K562 (cell line): Measurements from ENCODE around the gene MESP1. TPM values are rescaled to one million over a fixed set of nuclear protein-coding genes. Genes with fewer than 3 reads are reported as not detected.

Experiments
- DNMT1 ChIP-seq: fragments of 450-650 bp; IDR thresholded peaks from 2 replicates; pipeline ENCODE4 v1.6.1; 2016; ENCODE audit warnings: antibody characterized with exemption, mild to moderate bottlenecking
- ELF1 ChIP-seq: fragments of 200-800 bp; sonication (Bioruptor generic); IDR thresholded peaks from 2 replicates; pipeline ENCODE4 v1.6.1; 2016; ENCODE audit warnings: missing genetic modification characterization, missing compliant biosample characterization
- ELK3 ChIP-seq: fragments of 450-650 bp; formaldehyde crosslinking; IDR thresholded peaks from 2 replicates; pipeline ENCODE4 v1.4.0; 2020; ENCODE audit warnings: mild to moderate bottlenecking
- GMEB1 ChIP-seq: fragments of 250-450 bp; sonication (Bioruptor Pico); IDR thresholded peaks from 2 replicates; pipeline ENCODE4 v1.4.0; 2020; ENCODE audit warnings: mild to moderate bottlenecking
- NCOA2 ChIP-seq, 2 experiments: fragments of 450-650 bp; IDR thresholded peaks; 2 replicates each; pipeline ENCODE4 v1.6.1; 2018; ENCODE audit warnings: mild to moderate bottlenecking in 2 of 2, moderate library complexity in 1 of 2; ENCODE audit not compliant: partially characterized antibody in 2 of 2
- PHF21A ChIP-seq: fragments of 450-650 bp; IDR thresholded peaks from 2 replicates; pipeline ENCODE4 v1.6.1; 2017; ENCODE audit warnings: low read depth, borderline replicate concordance
- TAF15 ChIP-seq: fragments of 200-400 bp; formaldehyde crosslinking; IDR thresholded peaks from 2 replicates; pipeline ENCODE4 v1.6.1; 2017; ENCODE audit warnings: mild to moderate bottlenecking, low read depth, low read length, moderate library complexity
- TEAD1 ChIP-seq, 2 experiments: fragments of 450-650 bp in 1 of 2; sonication (generic) in 1 of 2; formaldehyde crosslinking; IDR thresholded peaks; 2 replicates each; pipeline versions ENCODE4 v1.4.0 to v1.8.0; 2020 to 2022; ENCODE audit warnings: mild to moderate bottlenecking in 2 of 2, missing genetic modification reagents in 1 of 2
- USF1 ChIP-seq: sonication (generic); formaldehyde crosslinking; IDR thresholded peaks from 2 replicates; pipeline ENCODE4 v1.9.0; 2022; ENCODE audit warnings: mild to moderate bottlenecking, missing genetic modification reagents
- ZBTB9 ChIP-seq: fragments of 450-650 bp; formaldehyde crosslinking; IDR thresholded peaks from 2 replicates; pipeline ENCODE4 v1.4.0; 2020; ENCODE audit warnings: mild to moderate bottlenecking, moderate library complexity
- ZNF133 ChIP-seq: fragments of 250-450 bp; sonication (Bioruptor Pico); IDR thresholded peaks from 2 replicates; pipeline ENCODE4 v1.4.0; 2020; ENCODE audit warnings: mild to moderate bottlenecking
- ZNF699 ChIP-seq: fragments of 250-450 bp; sonication (Bioruptor Pico); IDR thresholded peaks from 2 replicates; pipeline ENCODE4 v1.8.0; 2021; ENCODE audit warnings: mild to moderate bottlenecking, moderate library complexity; ENCODE audit not compliant: insufficient replicate concordance
- ZNF77 ChIP-seq: fragments of 250-450 bp; sonication (Bioruptor Pico); IDR thresholded peaks from 2 replicates; pipeline ENCODE4 v1.5.0; 2020
- polyA plus RNA-seq, 8 experiments: library from polyadenylated mRNA; depleted of rRNA in 4 of 8; stranded (reverse) in 5 of 8; unstranded in 3 of 8; fragments of >200 nt; fragmentation: Nextera tagmentation in 2 of 8; fragmentation: Illumina TruSeq in 1 of 8; extraction: Ambion mirVana in 2 of 8; extraction: Trizol in 1 of 8; gene quantifications; 2 replicates each; pipeline versions ENCODE4 v1.2.1 to v1.2.3, GENCODE V29; 2011 to 2014; ENCODE audit warnings: inconsistent platforms in 1 of 8, missing spikeins in 1 of 8
- total RNA-seq, 7 experiments: library from RNA; depleted of rRNA in 6 of 7; stranded (reverse); fragments of >200 nt in 6 of 7; fragmentation: Illumina TruSeq in 2 of 7; extraction: Trizol in 2 of 7; gene quantifications; 2 replicates each; pipeline versions ENCODE4 v1.2.1 to v1.2.3, GENCODE V29; 2011 to 2021; ENCODE audit warnings: low replicate concordance in 1 of 7
- TF ChIP-seq, protein P1 (sequence below): fragments of 450-650 bp; formaldehyde crosslinking; IDR thresholded peaks from 2 replicates; pipeline ENCODE4 v1.4.0; 2020; ENCODE audit warnings: mild to moderate bottlenecking, moderate library complexity
- TF ChIP-seq, protein P2 (sequence below): fragments of 250-450 bp; sonication (Bioruptor Pico); IDR thresholded peaks from 2 replicates; pipeline ENCODE4 v1.5.0; 2021; ENCODE audit warnings: mild to moderate bottlenecking, borderline replicate concordance
- TF ChIP-seq, protein P3 (sequence below): fragments of 450-650 bp; formaldehyde crosslinking; IDR thresholded peaks from 2 replicates; pipeline ENCODE4 v1.4.0; 2020; ENCODE audit warnings: mild to moderate bottlenecking, mixed read lengths

The MESP1 gene
- total and polyA plus RNA-seq, 9 of the 15 experiments (the other 6 are each of a cell fraction or from before 2014, with no cell fraction given): 0.14 to 1.1 (median 0.36) TPM; not detected in 4

DNA sequence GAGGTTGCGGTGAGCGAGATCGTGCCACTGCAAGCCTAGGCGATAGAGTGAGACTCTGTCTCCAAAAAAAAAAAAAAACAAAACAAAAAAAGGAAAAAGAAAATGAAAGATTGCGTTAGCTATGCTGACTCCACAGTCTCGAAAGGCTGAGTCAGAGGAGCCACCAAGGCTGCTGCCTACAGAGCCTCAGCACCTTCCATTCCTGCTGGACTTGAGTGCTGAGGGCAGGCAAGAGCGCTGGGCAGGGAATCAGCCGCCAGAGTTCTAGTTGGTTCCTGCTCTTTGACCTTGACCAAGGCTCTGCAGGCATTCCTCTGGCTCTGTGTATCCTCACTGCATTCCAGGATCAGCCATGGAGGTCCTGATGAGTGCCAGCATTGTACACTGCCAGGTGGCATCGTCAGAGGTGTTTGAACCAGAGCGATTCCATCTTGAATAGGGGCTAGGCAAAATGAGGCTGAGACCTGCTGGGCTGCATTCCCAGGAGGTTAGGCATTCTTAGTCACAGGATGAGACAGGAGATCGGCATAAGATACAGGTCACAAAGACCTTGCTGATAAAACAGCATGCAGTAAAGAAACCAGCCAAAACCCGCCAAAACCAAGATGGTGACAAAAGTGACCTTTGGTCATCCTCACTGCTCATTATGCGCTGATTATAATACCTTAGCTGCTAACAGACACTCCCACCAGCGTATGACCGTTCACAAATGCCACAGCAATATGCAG, 31.0 kb upstream of the MESP1 start (continued):
- TF ChIP-seq GMEB1 (peak; percentile 79), ZBTB9 (CRISPR knock-in tag) (peak; percentile 99), ELF1 (tag) (0 out of 2 replicates have a peak, but pooled peaks have one; percentile 11), ZNF133 (CRISPR knock-in tag) (peak; percentile 97), PHF21A (no peak), ZNF699 (peak; percentile 77), DNMT1 (no peak), TEAD1 (CRISPR knock-in tag; IDR thresholded peaks at IDR 0.05) (peak in 1 of 2 experiments; percentile 99; a peak in 2 of 4 replicates), ELK3 (CRISPR knock-in tag) (peak; percentile 93), NCOA2 (IDR thresholded peaks at IDR 0.05; ENCODE audit: partially characterized antibody in 2 of 2) (no peak), USF1 (no peak), ZNF77 (CRISPR knock-in tag) (no peak; the same call in 1 of the 2 replicates), TAF15 (no peak)
- TF ChIP-seq, protein P1, sequence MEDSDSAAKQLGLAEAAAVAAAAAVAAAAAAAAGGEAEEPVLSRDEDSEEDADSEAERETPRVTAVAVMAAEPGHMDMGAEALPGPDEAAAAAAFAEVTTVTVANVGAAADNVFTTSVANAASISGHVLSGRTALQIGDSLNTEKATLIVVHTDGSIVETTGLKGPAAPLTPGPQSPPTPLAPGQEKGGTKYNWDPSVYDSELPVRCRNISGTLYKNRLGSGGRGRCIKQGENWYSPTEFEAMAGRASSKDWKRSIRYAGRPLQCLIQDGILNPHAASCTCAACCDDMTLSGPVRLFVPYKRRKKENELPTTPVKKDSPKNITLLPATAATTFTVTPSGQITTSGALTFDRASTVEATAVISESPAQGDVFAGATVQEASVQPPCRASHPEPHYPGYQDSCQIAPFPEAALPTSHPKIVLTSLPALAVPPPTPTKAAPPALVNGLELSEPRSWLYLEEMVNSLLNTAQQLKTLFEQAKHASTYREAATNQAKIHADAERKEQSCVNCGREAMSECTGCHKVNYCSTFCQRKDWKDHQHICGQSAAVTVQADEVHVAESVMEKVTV (CRISPR knock-in tag): peak; percentile 63; the same call in 1 of the 2 replicates
- TF ChIP-seq, protein P2, sequence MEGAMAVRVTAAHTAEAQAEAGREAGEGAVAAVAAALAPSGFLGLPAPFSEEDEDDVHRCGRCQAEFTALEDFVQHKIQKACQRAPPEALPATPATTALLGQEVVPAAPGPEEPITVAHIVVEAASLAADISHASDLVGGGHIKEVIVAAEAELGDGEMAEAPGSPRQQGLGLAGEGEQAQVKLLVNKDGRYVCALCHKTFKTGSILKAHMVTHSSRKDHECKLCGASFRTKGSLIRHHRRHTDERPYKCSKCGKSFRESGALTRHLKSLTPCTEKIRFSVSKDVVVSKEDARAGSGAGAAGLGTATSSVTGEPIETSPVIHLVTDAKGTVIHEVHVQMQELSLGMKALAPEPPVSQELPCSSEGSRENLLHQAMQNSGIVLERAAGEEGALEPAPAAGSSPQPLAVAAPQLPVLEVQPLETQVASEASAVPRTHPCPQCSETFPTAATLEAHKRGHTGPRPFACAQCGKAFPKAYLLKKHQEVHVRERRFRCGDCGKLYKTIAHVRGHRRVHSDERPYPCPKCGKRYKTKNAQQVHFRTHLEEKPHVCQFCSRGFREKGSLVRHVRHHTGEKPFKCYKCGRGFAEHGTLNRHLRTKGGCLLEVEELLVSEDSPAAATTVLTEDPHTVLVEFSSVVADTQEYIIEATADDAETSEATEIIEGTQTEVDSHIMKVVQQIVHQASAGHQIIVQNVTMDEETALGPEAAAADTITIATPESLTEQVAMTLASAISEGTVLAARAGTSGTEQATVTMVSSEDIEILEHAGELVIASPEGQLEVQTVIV (CRISPR knock-in tag): peak; percentile 85
- TF ChIP-seq, protein P3, sequence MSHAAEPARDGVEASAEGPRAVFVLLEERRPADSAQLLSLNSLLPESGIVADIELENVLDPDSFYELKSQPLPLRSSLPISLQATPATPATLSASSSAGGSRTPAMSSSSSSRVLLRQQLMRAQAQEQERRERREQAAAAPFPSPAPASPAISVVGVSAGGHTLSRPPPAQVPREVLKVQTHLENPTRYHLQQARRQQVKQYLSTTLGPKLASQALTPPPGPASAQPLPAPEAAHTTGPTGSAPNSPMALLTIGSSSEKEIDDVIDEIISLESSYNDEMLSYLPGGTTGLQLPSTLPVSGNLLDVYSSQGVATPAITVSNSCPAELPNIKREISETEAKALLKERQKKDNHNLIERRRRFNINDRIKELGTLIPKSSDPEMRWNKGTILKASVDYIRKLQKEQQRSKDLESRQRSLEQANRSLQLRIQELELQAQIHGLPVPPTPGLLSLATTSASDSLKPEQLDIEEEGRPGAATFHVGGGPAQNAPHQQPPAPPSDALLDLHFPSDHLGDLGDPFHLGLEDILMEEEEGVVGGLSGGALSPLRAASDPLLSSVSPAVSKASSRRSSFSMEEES: peak; percentile 78
